ENCODE measurements around the gene THAP12. TPM values are rescaled to one million over a fixed set of nuclear protein-coding genes. Genes with fewer than 3 reads are reported as not detected.
"Not testable (repeated sequence)": the region's sequence is repeated elsewhere in the genome, so short reads cannot be mapped to it uniquely, and the experiment has no call there.

Gene THAP12
- total RNA-seq, 1 experiment from 2014 or later: 59.5 TPM

- DNase-seq (ENCODE audit: low read depth): no peak
Observed at GRCh38 chr11:76325185-76325584, 55.7 kb downstream of the THAP12 start.

DNA sequence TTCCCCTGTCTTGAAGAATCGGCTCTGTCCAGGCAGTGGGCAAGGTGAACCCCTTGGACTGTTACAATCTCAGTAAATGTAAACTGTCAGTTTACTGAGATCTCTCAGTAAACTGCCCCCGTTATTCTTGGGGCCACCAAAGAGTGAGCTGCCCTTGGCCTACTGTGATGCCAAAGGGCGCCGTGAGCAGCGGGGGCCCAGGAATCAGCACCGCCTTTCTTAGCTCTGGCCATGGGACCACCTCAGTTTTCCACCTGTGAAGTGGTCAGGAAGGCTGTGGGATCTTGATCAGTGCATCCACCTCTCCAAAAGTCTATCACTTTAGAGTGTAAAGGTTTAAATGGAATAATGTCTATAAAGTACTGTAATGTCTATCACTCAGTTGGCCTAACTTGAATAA is 57.1 kb downstream of the THAP12 start:
- DNase-seq (ENCODE audit: low read depth): no peak

- not testable (repeated sequence) for DNase-seq (ENCODE audit: low read depth)
Observed at GRCh38 chr11:76323375-76323774, 57.6 kb downstream of the THAP12 start.

GRCh38 chr11:76322942-76323341 is 58.0 kb downstream of the THAP12 start:
- no peak for DNase-seq (ENCODE audit: low read depth)

GRCh38 chr11:76322540-76322939 is 58.4 kb downstream of the THAP12 start:
- no peak for DNase-seq (ENCODE audit: low read depth)

GRCh38 chr11:76321820-76322524 is 59.0 kb downstream of the THAP12 start:
- DNase-seq (ENCODE audit: low read depth): no peak

GRCh38 chr11:76321340-76321739 is 59.6 kb downstream of the THAP12 start:
- no peak for DNase-seq (ENCODE audit: low read depth)

GRCh38 chr11:76320929-76321328 is 60.0 kb downstream of the THAP12 start:
- DNase-seq (ENCODE audit: low read depth): no peak

DNA sequence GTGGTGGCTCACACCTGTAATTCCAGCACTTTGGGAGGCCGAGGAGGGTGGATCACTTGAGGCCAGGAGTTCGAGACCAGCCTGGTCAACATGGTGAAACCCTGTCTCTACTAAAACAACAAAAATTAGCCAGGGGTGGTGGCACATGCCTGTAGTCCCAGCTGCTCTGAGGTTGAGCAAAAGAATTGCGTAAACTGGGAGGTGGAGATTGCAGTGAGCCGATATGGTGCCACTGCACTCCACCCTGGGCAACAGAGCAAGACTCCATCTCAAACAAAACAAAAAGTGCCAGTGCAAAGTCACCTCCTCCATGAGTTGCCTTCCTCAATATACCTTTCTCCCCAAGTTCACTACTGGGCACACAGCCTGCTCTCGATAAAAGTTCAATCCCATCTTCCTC is 61.1 kb downstream of the THAP12 start:
- DNase-seq (ENCODE audit: low read depth): not testable (repeated sequence)

GRCh38 chr11:76318744-76319384 is 62.1 kb downstream of the THAP12 start:
- DNase-seq (ENCODE audit: low read depth): peak; percentile 66

- DNase-seq (ENCODE audit: low read depth): no peak
Observed at GRCh38 chr11:76317296-76317695, 63.6 kb downstream of the THAP12 start.

DNA sequence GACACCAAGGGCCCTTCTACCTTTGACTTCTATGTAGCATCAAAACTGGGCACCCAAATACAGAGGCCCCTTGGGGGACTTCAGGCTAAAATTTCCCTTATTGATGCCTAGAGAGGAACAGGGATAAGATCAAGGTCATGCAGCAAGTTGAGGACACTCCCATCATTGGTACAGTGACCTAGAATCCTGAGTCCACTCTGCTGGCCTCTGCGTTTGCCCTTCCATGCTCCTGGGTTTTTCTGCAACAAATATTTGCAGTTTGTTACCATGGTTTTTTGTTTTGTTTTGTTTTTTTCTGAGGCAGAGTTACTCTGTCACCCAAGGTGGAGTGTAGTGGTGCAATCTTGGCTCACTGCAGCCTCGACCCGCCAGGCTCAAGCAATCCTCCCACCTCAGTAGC is 64.2 kb downstream of the THAP12 start:
- peak; percentile 19 for DNase-seq (ENCODE audit: low read depth)

- no peak for DNase-seq (ENCODE audit: low read depth)
Observed at GRCh38 chr11:76315182-76315853, 65.6 kb downstream of the THAP12 start.

GRCh38 chr11:76314741-76315090 is 66.2 kb downstream of the THAP12 start:
- peak; percentile 52 for DNase-seq (ENCODE audit: low read depth)

GRCh38 chr11:76313913-76314740 is 66.8 kb downstream of the THAP12 start:
- no peak for DNase-seq (ENCODE audit: low read depth)

DNA sequence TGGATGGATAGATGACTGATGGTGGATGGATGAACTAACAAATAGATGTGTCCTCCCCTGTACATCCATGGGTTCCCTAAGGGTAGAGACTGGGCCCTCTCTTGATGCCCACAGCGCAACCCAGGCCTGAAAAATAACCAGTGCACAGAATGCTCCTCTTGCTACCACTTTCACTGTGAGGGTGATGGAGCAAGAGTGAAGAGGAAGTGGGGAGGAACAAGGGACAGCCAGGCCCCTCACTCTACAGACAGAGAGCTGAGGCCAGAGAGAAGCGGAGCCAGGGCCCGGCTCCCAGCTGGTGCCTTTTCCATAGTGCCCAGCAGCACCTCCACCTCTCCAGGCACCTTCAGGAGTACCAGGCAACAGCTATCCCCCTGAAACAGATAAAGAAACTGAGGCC is 67.7 kb downstream of the THAP12 start:
- no peak for DNase-seq (ENCODE audit: low read depth)

GRCh38 chr11:76310832-76311595 is 69.9 kb downstream of the THAP12 start:
- DNase-seq (ENCODE audit: low read depth): no peak

- DNase-seq (ENCODE audit: low read depth): no peak
Observed at GRCh38 chr11:76307978-76308747, 72.8 kb downstream of the THAP12 start.

DNA sequence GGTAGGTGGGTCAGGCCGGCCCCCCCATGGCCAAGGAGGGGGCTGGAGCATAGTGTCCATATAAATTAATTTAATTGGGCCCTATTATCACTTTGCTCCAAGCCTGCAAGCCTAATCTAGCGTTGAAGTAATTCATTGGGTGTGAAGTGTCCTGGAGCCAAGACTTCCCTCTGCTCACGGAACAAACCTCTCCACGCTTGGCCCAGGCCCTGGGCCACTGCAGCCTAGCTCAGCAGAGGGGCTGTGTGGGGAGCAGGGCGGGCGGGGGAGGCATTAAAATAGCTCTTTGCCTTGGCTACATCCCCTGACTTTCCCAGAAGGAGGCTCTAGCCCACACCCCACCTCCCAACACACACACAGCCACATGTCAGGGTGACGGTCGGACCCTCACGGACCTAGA is 73.5 kb downstream of the THAP12 start:
- DNase-seq (ENCODE audit: low read depth): no peak

GRCh38 chr11:76303399-76303798 is 77.5 kb downstream of the THAP12 start:
- DNase-seq (ENCODE audit: low read depth): no peak

DNA sequence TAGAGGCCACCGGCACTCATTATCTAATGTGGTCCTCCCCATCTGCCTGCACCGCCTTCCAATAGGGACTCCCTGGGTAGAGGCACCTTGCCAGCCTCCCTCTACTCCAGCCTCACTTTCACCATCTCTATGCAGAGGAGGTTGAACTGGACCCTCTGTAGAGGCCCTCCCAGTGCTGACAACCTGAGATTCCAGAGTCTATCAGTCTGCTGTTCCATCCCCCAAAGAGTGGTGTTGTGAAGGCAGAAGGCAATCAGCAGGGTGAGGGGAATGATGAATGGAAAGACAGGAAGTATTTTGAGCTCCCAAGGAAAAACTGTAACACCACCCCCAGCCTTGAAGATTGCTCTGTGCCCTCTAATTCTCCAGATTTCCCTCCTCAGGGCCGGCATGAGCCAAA is 77.9 kb downstream of the THAP12 start:
- DNase-seq (ENCODE audit: low read depth): no peak
